WTC11 (cell line): Measurements from ENCODE around the gene CDCA7. TPM values are rescaled to one million over a fixed set of nuclear protein-coding genes. Genes with fewer than 3 reads are reported as not detected.

Experiments used
- ATAC-seq: fragments of 200-7000 bp; cut with Tn5 transposase; 2 replicates; pipeline ENCODE4 v1.10.0; 2021; ENCODE audit warnings: mild to moderate bottlenecking, moderate library complexity
- CTCF ChIA-PET: fragments of 300-600 bp; sonication (Branson Sonifier 250); formaldehyde crosslinking; loops from one replicate; lab custom pipeline; 2021; ENCODE audit warnings: antibody characterized with exemption; lab: Charles Lee
- POLR2A ChIA-PET: fragments of 350-600 bp; sonication (Branson Sonifier 250); formaldehyde crosslinking; loops from one replicate; lab custom pipeline; 2021; ENCODE audit warnings: antibody characterized with exemption; lab: Charles Lee
- DNase-seq: peaks from one replicate; pipeline ENCODE4 v3.0.0; 2021; ENCODE audit warnings: low spot score
- H3K27ac Mint-ChIP-seq: 2 replicates; pipeline ENCODE4 v1.8.0; 2021; ENCODE audit warnings: mixed read lengths
- H3K27me3 Mint-ChIP-seq: 2 replicates; pipeline ENCODE4 v1.8.0; 2021; ENCODE audit warnings: low read depth, mild to moderate bottlenecking, moderate library complexity, mixed read lengths
- H3K36me3 Mint-ChIP-seq: 2 replicates; pipeline ENCODE4 v1.8.0; 2021; ENCODE audit warnings: mixed read lengths
- H3K4me1 Mint-ChIP-seq: 2 replicates; pipeline ENCODE4 v1.8.0; 2022; ENCODE audit warnings: mixed read lengths
- H3K4me3 Mint-ChIP-seq: 2 replicates; pipeline ENCODE4 v1.8.0; 2021; ENCODE audit warnings: mild to moderate bottlenecking, moderate library complexity, mixed read lengths
- H3K9me3 Mint-ChIP-seq: 2 replicates; pipeline ENCODE4 v1.8.0; 2021; ENCODE audit warnings: mixed read lengths
- CREB1 ChIP-seq: sonication (generic); formaldehyde crosslinking; IDR thresholded peaks from 2 replicates; pipeline ENCODE4 v1.8.0; 2023; ENCODE audit warnings: mild to moderate bottlenecking, missing genetic modification reagents
- CREM ChIP-seq: sonication (generic); formaldehyde crosslinking; IDR thresholded peaks from 2 replicates; pipeline ENCODE4 v1.8.1; 2022; ENCODE audit warnings: mild to moderate bottlenecking, missing genetic modification reagents, moderate library complexity
- GABPB1 ChIP-seq: sonication (generic); formaldehyde crosslinking; IDR thresholded peaks from 2 replicates; pipeline ENCODE4 v1.8.1; 2023; ENCODE audit warnings: mild to moderate bottlenecking, missing genetic modification reagents
- GTF2I ChIP-seq: fragments of 250-450 bp; sonication (Bioruptor Pico); conservative IDR thresholded peaks from 2 replicates; pipeline ENCODE4 v1.4.0; 2021; ENCODE audit warnings: mild to moderate bottlenecking
- RELA ChIP-seq: sonication (generic); formaldehyde crosslinking; IDR thresholded peaks from 2 replicates; pipeline ENCODE4 v1.8.1; 2022; ENCODE audit warnings: missing genetic modification reagents, mild to moderate bottlenecking, borderline replicate concordance
- TCF7 ChIP-seq: sonication (generic); formaldehyde crosslinking; IDR thresholded peaks from 2 replicates; pipeline ENCODE4 v1.8.0; 2022; ENCODE audit warnings: mild to moderate bottlenecking, low read depth, missing genetic modification reagents, moderate library complexity
- USF1 ChIP-seq: sonication (generic); formaldehyde crosslinking; IDR thresholded peaks from 2 replicates; pipeline ENCODE4 v1.8.0; 2022; ENCODE audit warnings: mild to moderate bottlenecking, missing genetic modification reagents
- USF2 ChIP-seq: sonication (generic); formaldehyde crosslinking; IDR thresholded peaks from 2 replicates; pipeline ENCODE4 v1.8.1; 2023; ENCODE audit warnings: mild to moderate bottlenecking, missing genetic modification reagents, moderate library complexity
- ZNF138 ChIP-seq: sonication (generic); formaldehyde crosslinking; conservative IDR thresholded peaks from 2 replicates; pipeline ENCODE4 v1.8.1; 2022; ENCODE audit warnings: mild to moderate bottlenecking, moderate library complexity, missing genetic modification reagents
- ZNF263 ChIP-seq: sonication (generic); formaldehyde crosslinking; IDR thresholded peaks from 2 replicates; pipeline ENCODE4 v1.8.1; 2022; ENCODE audit warnings: low read depth, mild to moderate bottlenecking, moderate library complexity, missing genetic modification reagents
- ZNF423 ChIP-seq: fragments of 250-450 bp; sonication (Bioruptor Pico); IDR thresholded peaks from 2 replicates; pipeline ENCODE4 v2.1.2; 2022; ENCODE audit warnings: mild to moderate bottlenecking, moderate library complexity
- total RNA-seq: library from RNA; stranded (reverse); gene quantifications from 3 replicates; pipeline ENCODE4 v1.2.3, GENCODE V29; 2021
- TF ChIP-seq, protein P1 (sequence below): sonication (generic); formaldehyde crosslinking; IDR thresholded peaks from 2 replicates; pipeline ENCODE4 v1.8.0; 2022; ENCODE audit warnings: mild to moderate bottlenecking, missing genetic modification reagents
- TF ChIP-seq, protein P2 (sequence below): sonication (generic); formaldehyde crosslinking; IDR thresholded peaks from 2 replicates; pipeline ENCODE4 v1.8.1; 2023; ENCODE audit warnings: mild to moderate bottlenecking, missing genetic modification reagents, moderate library complexity
- TF ChIP-seq, protein P3 (sequence below): fragments of 250-450 bp; sonication (Bioruptor Pico); IDR thresholded peaks from 2 replicates; pipeline ENCODE4 v1.9.0; 2021; ENCODE audit warnings: mild to moderate bottlenecking
- TF ChIP-seq, protein P4 (sequence below): sonication (generic); formaldehyde crosslinking; conservative IDR thresholded peaks from 2 replicates; pipeline ENCODE4 v1.8.1; 2022; ENCODE audit warnings: mild to moderate bottlenecking, missing genetic modification reagents
- TF ChIP-seq, protein P5 (sequence below): sonication (generic); formaldehyde crosslinking; IDR thresholded peaks from 2 replicates; pipeline ENCODE4 v1.8.1; 2022; ENCODE audit warnings: low read depth, mild to moderate bottlenecking, moderate library complexity, missing genetic modification reagents, borderline replicate concordance
- TF ChIP-seq, protein P6 (sequence below): sonication (generic); formaldehyde crosslinking; IDR thresholded peaks from 2 replicates; pipeline ENCODE4 v1.8.0; 2023; ENCODE audit warnings: missing genetic modification reagents, mild to moderate bottlenecking, borderline replicate concordance
- TF ChIP-seq, protein P7 (sequence below): sonication (generic); formaldehyde crosslinking; IDR thresholded peaks from 2 replicates; pipeline ENCODE4 v1.8.1; 2022; ENCODE audit warnings: mild to moderate bottlenecking, moderate library complexity, missing genetic modification reagents

CDCA7 gene
- total RNA-seq, 1 experiment from 2014 or later: 79.7 TPM

- TF ChIP-seq USF1: no peak
- no peak for TF ChIP-seq GTF2I (CRISPR knock-in tag)
- TF ChIP-seq RELA: no peak
- TF ChIP-seq CREM (CRISPR knock-in tag): no peak
- TF ChIP-seq, protein P1, sequence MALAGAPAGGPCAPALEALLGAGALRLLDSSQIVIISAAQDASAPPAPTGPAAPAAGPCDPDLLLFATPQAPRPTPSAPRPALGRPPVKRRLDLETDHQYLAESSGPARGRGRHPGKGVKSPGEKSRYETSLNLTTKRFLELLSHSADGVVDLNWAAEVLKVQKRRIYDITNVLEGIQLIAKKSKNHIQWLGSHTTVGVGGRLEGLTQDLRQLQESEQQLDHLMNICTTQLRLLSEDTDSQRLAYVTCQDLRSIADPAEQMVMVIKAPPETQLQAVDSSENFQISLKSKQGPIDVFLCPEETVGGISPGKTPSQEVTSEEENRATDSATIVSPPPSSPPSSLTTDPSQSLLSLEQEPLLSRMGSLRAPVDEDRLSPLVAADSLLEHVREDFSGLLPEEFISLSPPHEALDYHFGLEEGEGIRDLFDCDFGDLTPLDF: no peak
- TF ChIP-seq, protein P2, sequence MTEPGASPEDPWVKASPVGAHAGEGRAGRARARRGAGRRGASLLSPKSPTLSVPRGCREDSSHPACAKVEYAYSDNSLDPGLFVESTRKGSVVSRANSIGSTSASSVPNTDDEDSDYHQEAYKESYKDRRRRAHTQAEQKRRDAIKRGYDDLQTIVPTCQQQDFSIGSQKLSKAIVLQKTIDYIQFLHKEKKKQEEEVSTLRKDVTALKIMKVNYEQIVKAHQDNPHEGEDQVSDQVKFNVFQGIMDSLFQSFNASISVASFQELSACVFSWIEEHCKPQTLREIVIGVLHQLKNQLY (CRISPR knock-in tag): no peak
- no peak for TF ChIP-seq USF2
- TF ChIP-seq, protein P3, sequence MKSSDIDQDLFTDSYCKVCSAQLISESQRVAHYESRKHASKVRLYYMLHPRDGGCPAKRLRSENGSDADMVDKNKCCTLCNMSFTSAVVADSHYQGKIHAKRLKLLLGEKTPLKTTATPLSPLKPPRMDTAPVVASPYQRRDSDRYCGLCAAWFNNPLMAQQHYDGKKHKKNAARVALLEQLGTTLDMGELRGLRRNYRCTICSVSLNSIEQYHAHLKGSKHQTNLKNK (CRISPR knock-in tag): no peak
- no peak for TF ChIP-seq ZNF423 (CRISPR knock-in tag)
- TF ChIP-seq, protein P4, sequence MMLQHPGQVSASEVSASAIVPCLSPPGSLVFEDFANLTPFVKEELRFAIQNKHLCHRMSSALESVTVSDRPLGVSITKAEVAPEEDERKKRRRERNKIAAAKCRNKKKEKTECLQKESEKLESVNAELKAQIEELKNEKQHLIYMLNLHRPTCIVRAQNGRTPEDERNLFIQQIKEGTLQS (CRISPR knock-in tag): no peak
- no peak for TF ChIP-seq GABPB1
- no peak for TF ChIP-seq CREB1 (CRISPR knock-in tag)
- no peak for TF ChIP-seq ZNF138 (CRISPR knock-in tag)
- TF ChIP-seq, protein P5, sequence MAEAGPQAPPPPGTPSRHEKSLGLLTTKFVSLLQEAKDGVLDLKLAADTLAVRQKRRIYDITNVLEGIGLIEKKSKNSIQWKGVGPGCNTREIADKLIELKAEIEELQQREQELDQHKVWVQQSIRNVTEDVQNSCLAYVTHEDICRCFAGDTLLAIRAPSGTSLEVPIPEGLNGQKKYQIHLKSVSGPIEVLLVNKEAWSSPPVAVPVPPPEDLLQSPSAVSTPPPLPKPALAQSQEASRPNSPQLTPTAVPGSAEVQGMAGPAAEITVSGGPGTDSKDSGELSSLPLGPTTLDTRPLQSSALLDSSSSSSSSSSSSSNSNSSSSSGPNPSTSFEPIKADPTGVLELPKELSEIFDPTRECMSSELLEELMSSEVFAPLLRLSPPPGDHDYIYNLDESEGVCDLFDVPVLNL (CRISPR knock-in tag): no peak
- TF ChIP-seq, protein P6, sequence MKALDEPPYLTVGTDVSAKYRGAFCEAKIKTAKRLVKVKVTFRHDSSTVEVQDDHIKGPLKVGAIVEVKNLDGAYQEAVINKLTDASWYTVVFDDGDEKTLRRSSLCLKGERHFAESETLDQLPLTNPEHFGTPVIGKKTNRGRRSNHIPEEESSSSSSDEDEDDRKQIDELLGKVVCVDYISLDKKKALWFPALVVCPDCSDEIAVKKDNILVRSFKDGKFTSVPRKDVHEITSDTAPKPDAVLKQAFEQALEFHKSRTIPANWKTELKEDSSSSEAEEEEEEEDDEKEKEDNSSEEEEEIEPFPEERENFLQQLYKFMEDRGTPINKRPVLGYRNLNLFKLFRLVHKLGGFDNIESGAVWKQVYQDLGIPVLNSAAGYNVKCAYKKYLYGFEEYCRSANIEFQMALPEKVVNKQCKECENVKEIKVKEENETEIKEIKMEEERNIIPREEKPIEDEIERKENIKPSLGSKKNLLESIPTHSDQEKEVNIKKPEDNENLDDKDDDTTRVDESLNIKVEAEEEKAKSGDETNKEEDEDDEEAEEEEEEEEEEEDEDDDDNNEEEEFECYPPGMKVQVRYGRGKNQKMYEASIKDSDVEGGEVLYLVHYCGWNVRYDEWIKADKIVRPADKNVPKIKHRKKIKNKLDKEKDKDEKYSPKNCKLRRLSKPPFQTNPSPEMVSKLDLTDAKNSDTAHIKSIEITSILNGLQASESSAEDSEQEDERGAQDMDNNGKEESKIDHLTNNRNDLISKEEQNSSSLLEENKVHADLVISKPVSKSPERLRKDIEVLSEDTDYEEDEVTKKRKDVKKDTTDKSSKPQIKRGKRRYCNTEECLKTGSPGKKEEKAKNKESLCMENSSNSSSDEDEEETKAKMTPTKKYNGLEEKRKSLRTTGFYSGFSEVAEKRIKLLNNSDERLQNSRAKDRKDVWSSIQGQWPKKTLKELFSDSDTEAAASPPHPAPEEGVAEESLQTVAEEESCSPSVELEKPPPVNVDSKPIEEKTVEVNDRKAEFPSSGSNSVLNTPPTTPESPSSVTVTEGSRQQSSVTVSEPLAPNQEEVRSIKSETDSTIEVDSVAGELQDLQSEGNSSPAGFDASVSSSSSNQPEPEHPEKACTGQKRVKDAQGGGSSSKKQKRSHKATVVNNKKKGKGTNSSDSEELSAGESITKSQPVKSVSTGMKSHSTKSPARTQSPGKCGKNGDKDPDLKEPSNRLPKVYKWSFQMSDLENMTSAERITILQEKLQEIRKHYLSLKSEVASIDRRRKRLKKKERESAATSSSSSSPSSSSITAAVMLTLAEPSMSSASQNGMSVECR (CRISPR knock-in tag): no peak
- TF ChIP-seq ZNF263 (CRISPR knock-in tag): no peak
- TF ChIP-seq, protein P7, sequence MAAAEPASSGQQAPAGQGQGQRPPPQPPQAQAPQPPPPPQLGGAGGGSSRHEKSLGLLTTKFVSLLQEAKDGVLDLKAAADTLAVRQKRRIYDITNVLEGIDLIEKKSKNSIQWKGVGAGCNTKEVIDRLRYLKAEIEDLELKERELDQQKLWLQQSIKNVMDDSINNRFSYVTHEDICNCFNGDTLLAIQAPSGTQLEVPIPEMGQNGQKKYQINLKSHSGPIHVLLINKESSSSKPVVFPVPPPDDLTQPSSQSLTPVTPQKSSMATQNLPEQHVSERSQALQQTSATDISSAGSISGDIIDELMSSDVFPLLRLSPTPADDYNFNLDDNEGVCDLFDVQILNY: no peak
- no peak for TF ChIP-seq TCF7
- Mint-ChIP-seq H3K27me3 (no peaks in the 10 kb centered on the region), H3K36me3 (no peaks in the 10 kb centered on the region), H3K4me1 (peaks cover 41% of the 10 kb centered on the region), H3K27ac (no peak overlapping the region), H3K4me3 (no peak overlapping the region), H3K9me3 (no peaks in the 10 kb centered on the region)
- POLR2A ChIA-PET: no interaction called here
- no peak for DNase-seq
- no peak for ATAC-seq
- CTCF ChIA-PET: no interaction called here
These were observed 38.1 kb downstream of the CDCA7 start for GRCh38 chr2:173392731-173393130.
